ENCODE measurements around the gene DYNC2H1. TPM values are rescaled to one million over a fixed set of nuclear protein-coding genes. Genes with fewer than 3 reads are reported as not detected.

DYNC2H1 gene
- 5.8 to 8.3 TPM (median 6.4 TPM) in 5 replicates for total RNA-seq (2022; extraction: Qiagen RNA extraction; ENCODE audit: low read depth)

GRCh38 chr11:103108933-103109817 is at the start of gene DYNC2H1:
Gene DYNC2H1, plus strand, starts transcription at chr11:103109426. Its CDS starts 149 bp downstream, at chr11:103109575.

GRCh38 chr11:103091801-103092524 is 17.3 kb upstream of the DYNC2H1 start, which contains the start of gene DCUN1D5:
Gene DCUN1D5, minus strand, starts transcription at chr11:103092160. Its CDS starts 288 bp downstream, at chr11:103091872.

Other genes starting within 250 kb of the DYNC2H1 start
- gene MMP12, start 234.4 kb upstream of the DYNC2H1 start, total RNA-seq (2022; extraction: Qiagen RNA extraction; ENCODE audit: low read depth) = 0.12 to 0.13 TPM in 2 of 5 replicates, not detected in the others
- 0.09 to 0.15 TPM in 2 of 5 replicates, not detected in the others for gene MMP13, start 153.7 kb upstream of the DYNC2H1 start, total RNA-seq (2022; extraction: Qiagen RNA extraction; ENCODE audit: low read depth)
- 56.7 to 67.1 TPM (median 61.2 TPM) in 5 replicates for gene DCUN1D5, start 17.3 kb upstream of the DYNC2H1 start, total RNA-seq (2022; extraction: Qiagen RNA extraction; ENCODE audit: low read depth)

All from A549 treated with ZK216348 at 1 μM for 4 hours (cell line).